Activated CD8-positive, alpha-beta memory T cell treated with anti-CD3 and anti-CD28 coated beads for 24 hours (primary cell): ENCODE measurements around the gene PAK4.
"Not testable (repeated sequence)": the region's sequence is repeated elsewhere in the genome, so short reads cannot be mapped to it uniquely, and the experiment has no call there.

Source experiments
- DNase-seq: peaks from one replicate; pipeline ENCODE4 v3.0.0-alpha.2; 2020

PAK4 gene

DNA sequence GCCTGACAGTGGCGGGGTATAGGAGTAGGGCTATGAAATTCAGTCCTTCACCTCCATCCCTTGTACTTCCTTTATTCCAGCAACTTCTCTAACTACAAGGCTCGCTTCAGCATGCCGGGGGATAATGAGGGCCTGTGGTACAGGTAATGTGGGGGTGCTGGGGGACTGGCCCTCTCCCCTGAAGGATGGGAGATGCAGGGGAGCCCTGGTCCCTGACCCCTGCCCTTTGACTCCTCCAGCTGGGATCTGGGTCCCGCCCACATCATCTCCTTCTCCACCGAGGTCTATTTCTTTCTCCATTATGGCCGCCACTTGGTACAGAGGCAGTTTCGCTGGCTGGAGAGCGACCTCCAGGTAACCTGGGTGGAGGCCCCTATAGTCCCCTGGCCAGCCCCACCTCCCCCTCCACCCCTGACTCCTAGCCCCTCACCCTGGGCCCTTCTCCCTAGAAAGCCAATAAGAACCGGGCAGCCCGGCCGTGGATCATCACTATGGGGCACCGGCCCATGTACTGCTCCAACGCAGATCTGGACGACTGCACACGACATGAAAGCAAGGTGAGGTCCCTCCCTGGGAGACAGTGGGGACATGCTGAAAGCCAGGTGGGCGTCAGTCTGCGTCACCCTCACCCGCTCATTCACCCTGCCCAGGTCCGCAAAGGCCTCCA lies 25.0 kb upstream of the PAK4 start:
- no peak for DNase-seq

DNA sequence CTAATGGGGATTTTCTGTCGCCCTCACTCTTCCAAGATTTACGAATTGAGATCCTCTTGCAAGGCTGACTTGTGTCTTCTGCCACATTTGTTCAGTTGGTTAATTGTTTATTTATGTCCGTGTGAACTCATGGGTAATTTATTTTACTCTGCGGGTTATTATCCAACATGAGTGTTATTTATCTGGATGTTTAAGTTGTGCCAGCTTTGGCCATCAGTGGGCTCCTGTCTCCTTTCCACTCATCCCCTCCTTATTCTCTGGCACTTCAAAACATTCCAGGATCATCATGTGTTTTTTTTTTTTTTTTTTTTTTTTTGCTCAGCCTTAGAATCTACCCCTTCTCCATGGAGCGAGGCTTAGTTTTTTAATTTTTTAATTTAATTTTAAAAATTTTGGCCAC lies 22.4 kb upstream of the PAK4 start:
- DNase-seq, result no peak

DNA sequence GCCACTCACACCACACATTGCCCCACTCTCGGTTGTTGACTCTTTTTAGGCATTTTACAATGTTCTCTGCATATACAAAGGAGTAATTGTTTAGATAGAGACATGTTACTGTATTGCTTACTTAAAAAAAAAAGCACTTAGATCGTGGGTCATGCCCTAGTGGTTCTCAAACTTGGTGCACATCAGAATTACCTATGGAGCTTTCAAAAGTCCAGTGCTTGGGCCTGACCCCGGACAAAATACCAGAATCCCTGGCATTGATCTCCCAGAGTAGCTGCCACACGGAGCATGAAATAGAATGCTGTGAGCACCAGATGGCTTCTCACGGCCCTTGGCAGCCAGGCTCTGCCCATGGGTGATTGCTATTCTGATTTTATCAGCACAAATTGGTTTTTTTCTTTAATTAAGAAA lies 21.4 kb upstream of the PAK4 start:
- no peak for DNase-seq

DNA sequence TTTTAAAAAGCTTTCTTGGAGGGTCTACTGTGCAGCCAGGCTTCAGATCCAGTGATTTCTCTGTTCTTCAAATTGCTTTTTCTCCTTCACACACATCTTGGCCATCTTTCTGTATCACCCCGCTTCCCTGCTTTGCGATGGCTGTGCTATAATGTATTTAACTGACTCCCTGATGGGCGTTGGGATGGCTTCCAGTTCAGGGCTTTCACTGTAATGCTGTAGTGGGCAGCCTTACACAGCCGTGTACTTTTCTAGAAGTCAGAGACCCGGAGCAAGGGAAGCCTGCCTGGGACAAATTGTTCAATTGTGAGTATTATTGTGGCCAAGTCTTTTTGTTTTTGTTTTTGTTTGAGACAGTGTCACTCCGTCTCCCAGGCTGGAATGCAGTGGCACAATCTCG lies 19.4 kb upstream of the PAK4 start:
- no peak for DNase-seq

DNA sequence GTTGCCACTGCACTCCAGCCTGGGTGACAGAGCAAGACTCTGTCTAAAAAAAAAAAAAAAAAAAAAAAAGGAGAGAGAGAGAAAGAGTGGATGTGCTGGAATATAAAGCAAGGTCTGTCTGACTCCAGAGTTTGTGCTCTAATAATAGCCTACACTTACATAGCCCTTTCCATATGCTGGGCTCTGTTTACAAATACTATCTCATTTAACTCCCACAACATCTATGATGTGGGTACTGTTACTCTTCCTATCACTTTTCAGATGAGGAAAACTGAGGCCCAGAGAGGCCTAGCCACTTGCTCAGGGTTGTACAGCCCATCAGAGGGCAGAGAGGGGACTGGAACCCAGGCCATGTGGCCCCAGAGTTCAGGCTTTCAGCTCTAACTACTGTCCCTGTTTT lies 15.9 kb upstream of the PAK4 start:
- no peak for DNase-seq

DNA sequence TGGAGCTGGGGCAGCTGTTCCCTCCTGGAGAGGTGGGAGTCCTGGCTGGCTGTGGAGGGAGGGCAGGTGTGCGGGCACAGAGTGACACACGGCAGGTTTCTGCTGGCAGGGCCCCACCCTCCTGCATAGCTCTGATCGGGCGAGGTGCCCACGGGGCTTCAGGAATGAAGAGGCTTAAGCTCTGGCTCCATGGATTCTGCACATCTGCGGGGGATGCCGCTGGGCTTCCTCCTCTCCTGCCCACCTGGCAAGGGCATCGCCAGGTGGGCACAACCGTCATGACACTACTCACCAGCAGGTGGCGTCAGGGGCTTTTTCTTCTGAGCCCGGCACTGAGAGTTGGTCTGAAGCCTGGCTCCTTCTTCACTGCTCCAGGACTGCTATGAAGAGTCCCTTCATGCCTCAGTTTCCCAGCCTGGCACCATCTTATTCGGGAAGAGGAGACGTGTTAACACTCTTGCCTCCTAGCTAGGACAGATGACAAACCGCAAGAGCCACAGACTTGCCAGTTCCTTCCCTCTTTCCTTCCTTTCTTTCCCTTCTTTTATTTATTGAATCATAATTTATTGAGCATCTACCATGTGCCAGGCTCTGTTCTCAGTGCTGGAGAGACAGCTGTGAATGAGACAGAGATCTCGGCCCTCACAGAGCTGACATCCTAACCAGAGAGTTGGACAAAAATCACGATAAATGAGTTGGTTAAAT lies 15.2 kb upstream of the PAK4 start:
- peak; percentile 87 for DNase-seq

DNA sequence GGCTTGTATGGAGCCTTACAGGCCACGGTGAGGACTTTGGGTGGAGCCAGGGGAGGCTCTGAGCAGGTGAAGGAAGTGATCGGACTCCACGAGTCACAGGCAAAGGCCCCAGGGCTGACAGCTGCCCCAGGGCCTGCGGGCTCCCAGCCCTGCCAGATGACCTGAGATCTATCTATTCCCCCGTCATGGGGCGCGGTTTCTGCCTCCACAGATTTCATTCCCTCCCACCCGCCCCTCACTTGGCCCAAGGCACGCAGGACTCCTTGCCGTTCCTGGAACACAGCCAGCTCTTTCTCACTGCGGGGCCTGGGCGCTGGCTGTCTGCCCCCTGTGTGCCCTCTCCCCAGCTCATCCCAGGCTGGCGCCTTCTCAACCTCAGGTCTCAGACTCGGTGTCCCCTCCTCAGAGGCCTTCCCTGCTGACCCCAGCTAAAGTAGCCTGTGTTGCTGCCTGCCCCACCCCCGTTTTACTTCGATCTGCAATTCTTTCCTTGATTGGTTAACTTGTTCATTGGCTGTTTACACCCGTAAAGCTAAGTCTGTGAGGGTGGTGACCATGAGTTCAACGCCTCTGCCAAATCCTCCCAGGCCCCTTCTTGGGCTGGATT lies 13.9 kb upstream of the PAK4 start:
- no peak for DNase-seq

DNA sequence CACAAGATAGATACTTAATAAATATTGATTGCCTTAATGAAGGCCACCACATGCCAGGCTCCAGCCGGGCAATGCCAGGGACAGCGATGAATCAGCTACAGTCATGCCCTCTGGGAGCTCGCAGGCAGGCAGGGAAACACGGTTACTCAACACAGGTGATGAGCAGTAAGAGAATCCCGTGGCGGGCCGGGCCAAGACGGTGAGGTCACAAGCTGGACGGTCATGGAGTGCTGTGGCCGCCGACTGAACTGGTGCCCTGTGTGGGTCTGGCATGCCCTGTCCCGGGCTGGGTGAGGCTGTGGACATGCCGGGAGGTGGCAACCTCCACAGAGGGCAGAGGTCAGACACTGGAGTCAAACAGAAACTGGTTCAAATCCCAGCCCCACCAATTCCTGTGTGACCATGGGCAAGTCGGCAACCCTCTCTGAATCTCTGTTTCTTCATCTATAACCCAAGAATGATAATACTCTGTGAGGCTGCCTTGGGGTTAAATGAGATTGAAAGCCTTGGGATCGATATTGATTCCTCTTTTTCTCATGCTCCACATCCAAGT lies 13.2 kb upstream of the PAK4 start:
- no peak for DNase-seq

DNA sequence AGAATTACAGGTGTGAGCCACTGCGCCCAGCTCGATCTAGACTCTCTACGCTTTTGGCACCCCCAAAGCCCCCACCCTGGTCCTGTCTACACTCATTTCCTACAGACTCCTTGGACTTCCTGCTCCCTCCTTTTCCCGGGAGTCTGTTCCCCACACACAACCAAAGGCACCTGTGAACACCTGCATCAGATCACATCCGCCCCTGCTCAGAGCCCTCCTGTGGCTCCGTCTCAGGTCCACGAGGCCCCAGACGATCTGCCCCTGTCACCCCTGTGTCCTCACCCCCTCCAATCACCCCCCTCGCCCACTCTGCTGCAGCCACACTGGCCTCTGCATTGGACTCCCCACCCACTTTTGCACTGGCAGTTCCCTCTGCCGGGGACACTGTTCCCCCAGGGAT lies 12.4 kb upstream of the PAK4 start:
- no peak for DNase-seq

DNA sequence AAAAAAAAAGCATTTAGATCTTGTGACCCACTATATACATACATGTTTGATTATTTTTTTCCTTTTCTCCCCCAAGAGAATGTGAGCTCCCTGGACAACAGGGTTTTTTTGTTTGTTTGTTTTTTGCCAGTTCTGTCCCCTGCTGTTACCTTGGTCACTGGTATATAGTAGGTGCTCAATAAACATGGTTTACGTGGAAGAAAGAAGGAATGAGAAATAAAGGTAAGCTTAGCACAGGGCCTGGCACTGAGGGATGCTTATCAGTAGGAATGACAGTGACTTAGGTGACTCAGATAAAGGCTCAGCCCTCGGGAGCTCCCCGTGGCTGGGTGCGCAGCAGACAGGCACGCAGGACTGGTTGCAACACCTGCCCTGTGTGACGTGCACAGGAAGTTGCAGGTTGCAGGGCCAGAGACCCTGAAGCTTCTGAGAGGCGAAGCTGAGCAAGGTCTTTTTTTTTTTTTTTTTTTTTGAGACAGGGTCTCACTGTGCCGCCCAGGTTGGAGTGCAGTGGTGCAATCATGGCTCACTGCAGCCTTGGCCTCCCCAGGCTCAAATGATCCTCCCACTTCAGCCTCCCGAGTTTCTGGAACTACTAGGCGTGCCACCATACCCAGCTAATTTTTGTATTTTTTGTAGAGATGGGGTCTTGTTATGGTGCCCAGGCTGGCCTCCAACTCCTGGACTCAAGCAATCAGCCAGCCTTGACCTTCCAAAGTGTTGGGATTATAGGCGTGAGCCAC lies 10.3 kb upstream of the PAK4 start:
- no peak for DNase-seq

DNA sequence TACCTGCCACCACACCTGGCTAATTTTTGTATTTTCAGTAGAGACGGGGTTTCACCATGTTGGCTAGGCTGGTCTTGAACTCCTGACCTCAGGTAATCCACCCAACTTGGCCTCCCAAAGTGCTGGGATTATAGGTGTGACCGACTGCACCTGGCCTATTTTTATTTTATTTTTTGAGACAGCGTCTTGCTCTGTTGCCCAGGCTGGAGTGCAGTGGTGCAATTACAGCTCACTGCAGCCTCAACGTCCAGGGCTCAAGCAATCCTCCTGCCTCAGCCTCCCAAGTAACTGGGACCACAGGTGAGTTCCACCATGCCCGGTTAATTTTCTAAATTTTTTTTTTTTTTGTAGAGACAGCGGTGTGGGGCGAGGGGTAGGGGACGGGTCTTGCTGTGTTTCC lies 8.6 kb upstream of the PAK4 start:
- not testable (repeated sequence) for DNase-seq

DNA sequence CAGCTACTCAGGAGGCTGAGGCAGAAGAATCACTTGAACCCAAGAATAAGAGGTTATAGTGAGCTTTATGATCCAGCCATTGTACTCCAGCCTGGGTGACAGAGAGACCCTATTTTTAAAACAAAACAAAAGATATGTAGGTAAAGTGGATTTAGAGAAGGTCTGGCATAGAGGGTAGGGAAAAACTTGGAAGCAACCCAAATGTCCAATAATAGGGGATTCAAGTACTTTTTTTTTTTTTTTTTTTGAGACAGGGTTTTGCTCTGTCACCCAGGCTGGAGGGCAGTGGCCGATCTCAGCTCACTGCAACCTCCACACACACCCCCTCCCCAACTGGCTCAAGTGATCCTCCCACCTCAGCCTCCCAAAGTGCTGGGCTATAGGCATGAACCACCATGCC lies 5.8 kb upstream of the PAK4 start:
- DNase-seq, result no peak

DNA sequence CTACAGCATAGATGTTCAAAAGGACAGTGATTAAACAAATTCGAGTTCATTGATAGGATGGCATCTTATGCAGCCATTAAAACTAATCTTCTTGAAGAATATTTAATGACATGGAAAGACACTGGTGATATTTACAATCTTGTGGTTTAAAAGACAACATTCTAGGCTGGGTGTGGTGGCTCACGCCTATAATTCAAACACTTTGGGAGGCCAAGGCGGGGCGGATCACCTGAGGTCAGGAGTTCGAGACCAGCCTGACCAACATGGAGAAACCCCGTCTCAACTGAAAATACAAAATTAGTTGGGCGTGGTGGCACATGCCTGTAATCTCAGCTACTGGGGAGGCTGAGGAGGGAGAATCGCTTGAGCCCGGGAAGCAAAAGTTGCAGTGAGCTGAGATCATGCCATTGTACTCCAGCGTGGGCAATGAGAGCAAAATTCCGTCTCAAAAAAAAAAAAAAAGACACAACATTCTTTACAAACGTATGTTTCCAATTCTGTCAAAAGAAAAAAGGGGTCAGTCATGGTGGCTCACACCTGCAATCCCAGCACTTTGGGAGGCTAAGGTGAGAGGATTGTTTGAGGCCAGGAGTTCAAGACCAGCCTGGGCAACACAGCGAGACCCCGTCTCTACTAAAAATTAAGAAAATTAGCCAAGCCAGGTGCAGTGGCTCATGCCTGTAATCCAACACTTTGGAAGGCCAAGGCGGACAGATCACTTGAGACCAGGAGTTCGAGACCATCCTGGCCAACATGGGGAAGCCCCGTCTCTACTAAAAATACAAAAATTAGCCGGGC lies 2.5 kb upstream of the PAK4 start:
- no peak for DNase-seq

DNA sequence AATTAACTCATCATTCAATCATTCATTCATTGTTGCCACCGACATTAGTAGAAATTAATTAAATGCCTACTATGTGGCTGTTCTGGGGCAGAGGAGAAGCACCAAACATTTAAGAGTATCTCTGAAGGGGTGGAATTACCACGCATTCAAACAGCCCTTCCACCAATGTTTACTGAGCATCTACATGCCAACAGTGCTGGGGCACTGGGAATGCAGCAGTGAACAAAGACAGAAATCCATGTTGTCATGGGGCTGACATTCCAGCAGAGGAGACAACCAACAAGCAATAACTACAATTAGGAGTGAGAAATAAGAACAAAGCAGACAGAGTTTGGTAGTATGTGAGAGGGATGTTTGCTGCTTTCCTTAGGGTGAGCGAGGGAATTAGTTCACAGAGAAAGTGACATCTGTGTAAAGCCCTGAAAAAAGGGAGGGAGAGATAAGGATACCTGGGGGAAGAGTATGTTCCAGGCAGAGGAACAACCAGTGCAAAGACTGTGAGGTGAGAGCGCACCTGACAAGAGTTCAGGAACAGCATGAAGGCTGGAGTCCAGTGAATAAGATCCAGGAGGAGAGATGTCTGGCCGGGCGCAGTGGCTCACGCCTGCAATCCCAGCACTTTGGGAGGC lies 1.3 kb upstream of the PAK4 start:
- DNase-seq, result no peak

DNA sequence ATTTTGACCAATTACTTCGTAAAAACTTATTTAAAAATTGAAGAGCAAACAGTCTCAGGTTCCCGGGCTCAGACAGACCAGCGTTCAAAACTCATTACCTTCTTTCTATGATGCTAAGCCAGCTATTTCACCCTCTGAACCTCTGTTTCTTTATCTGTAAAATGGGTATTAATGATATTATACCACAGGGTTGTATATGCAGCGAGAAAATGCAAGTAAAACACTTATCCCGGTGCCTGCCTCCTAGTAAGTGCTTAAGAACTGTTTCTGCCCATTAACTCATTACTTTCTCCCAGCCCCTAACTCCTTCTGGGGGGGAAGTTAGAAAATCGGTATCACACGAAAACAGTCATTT lies 410 bp upstream of the PAK4 start:
- no peak for DNase-seq

DNA sequence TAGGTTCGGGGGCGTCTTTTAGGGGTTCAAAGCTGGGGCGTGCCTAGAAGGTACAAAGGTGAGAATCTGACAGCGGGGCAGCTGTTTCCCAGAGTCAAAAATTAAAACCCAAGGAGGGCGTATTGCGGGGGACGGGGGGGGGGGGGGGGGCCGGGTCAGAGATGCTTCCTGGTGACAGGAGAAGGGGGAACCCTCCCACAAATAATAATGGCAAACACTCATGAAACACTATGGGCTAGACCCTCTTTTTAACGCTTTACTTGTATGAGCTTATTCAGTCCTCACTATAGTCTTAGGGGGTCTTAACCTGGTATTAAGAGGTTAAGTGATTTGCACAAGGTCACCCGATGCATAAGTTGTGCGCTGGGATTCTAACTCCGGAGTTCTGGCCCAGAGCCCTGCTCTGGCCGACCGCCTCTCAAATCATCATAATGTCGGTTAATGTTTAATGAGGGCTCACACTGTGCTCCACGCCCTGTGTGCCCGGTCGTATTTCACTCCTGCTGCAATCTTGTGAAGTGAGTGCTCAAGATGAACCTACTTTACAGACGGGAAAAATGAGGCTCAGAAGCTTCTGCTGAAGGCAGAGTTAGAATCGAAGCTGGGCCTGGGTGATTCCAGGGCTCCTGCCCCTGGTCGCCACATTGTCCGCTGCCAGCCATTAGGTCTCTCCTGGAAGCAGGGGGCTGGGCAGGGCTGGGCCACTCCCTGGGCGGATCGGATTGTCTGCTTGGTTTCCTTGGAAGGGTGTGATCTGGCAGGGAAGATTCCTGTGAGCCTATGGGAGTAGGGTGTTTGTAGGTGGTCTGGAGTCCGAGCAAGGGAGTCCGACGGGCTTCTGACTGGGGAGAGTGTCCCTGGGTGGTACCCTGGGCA lies 964 bp downstream of the PAK4 start:
- no peak for DNase-seq

DNA sequence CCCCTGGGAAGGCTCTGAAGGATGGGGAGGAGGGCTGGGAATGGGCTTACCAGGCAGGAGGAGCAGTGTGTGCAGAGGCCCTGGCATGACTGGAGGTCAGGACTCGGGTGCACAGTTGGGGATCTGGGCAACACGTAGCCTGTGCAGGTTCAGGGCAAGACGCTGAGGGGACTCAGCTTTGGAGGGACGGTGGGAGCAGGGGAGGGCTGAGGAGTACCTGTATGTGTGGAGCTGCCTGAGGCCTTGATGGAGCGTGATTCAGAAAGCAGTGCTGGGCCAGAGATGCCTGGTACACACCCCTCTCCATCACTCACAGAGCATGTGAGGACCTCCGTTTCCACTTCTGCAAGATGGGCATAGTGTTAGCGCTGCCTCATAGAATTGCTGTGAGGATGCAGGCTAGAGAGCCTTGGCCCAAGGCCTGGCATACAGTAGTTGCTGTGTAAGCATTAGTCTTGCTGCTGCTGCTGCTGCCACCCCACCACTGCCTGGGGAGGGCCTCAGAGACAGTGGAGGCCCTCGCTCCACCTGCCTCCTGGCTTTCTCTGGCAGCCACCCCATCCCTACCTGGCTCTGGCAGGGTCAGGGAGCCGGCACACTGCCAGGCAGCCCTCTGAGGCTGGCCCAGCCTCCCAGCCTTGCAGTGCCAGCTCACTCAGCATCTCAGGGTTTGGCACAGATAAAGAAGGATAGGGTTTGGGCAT lies 2.4 kb downstream of the PAK4 start:
- no peak for DNase-seq

DNA sequence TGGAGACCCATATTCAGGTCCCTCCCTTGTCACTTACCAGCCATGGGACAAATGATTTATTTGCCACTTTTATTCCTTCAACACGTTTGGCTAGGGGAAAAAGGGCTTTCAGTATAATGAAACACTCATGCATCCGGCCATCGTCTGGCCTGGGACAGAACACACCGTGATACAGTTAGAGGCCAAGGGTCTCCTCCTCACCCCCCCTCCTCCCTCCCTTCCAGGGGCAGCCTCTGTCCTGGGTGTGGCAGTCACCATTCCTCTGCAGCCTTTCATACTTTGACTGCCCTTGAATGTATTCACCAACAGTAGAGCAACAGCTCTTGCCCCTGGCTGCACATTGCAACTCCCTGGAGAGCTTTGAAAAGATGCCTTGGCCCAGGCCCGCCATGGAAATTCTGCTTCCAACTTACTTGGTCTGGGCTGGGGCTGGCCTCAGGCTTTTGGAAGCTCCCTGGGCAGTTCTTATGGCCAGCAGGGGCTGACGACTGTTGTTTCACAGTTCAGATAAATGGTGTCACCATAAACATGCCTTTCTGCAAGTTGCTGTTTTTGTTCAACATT lies 3.0 kb downstream of the PAK4 start:
- no peak for DNase-seq

DNA sequence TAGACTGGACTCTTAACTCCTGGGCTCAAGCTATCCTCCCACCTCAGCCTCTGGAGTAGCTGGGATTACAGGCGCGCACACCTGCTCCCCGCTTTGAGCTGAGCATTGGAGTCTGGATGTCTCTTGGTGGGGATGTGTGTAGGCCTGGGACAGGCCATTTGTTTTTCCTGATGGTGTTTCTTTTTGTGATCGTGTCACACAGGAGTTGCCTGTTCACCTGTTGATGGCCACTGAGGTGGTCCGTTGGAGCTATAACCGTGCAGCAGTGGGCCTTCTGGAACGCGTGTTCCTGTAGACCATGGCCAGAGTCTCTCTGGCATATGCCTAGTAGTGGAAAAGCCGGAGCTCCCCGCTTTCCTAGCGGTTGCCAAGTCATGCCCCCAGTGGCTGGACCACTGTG lies 3.5 kb downstream of the PAK4 start:
- no peak for DNase-seq
